ENCODE data around the gene BMP5. TPM values are rescaled to one million over a fixed set of nuclear protein-coding genes. Genes with fewer than 3 reads are reported as not detected.

The BMP5 gene
- total RNA-seq, 1 donor from 2014 or later, result 12.4 TPM

DNA sequence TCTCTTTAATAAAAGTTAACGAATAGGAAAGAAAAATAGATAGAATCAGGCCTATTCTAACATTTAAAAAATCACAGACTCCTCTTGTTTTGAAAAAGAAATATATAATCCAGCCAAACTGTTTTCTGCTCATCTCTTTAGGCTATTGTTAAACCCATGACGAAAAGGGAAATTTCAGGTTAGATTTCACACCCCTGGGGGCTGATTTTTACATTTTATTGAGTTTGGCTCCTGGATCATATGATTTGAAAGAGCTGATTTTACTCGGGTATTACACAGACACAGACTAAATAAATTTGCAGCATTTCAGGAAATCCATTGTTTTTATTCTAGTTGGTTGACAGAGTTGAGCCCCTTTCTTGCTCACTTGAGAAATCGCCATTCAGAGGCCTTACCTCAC is 160.6 kb downstream of the BMP5 start:
- Mint-ChIP-seq H3K27me3 (no peaks in the 10 kb centered on the region), H3K36me3 (peaks cover 3% of the 10 kb centered on the region), H3K4me3 (no peak overlapping the region), H3K9me3 (peaks cover 4% of the 10 kb centered on the region), H3K27ac (no peak overlapping the region), H3K4me1 (ENCODE audit: unreplicated experiment) (peaks cover 16% of the 10 kb centered on the region)
- TF ChIP-seq CTCF (conservative IDR thresholded peaks at IDR 0.05), result no peak
- no peak for DNase-seq (ENCODE audit: extremely low spot score, unreplicated experiment)

GRCh38 chr6:55713436-55713835 is 162.0 kb downstream of the BMP5 start:
- H3K27me3 Mint-ChIP-seq, result peaks cover 2% of the 10 kb centered on the region
- H3K4me1 Mint-ChIP-seq (ENCODE audit: unreplicated experiment), result peaks cover 16% of the 10 kb centered on the region
- H3K27ac Mint-ChIP-seq, result no peak overlapping the region
- no peak for TF ChIP-seq CTCF (conservative IDR thresholded peaks at IDR 0.05)
- H3K4me3 Mint-ChIP-seq, result no peak overlapping the region
- peaks cover 4% of the 10 kb centered on the region for H3K9me3 Mint-ChIP-seq
- DNase-seq (ENCODE audit: extremely low spot score, unreplicated experiment), result no peak
- H3K36me3 Mint-ChIP-seq, result peaks cover 3% of the 10 kb centered on the region

DNA sequence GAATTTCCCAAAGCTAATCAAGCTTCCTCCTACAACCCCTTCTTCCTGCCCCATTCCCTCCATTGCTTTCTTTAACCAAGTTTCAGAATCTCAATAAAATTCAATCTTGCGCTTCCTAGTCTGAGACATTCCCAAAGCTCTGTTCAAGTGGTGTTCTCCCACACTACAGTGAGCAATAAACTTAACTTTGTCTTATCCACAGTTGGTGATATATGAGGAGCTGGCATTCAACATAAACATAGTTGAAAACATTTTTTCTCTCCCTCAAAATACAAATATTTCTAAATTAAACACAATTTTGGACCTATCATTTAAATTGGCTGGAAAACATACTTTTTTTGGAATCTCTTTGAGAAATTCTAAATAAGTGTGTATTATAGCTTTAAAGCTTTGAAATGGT is 166.7 kb downstream of the BMP5 start:
- no peak for DNase-seq (ENCODE audit: extremely low spot score, unreplicated experiment)
- H3K9me3 Mint-ChIP-seq, result no peaks in the 10 kb centered on the region
- TF ChIP-seq CTCF (conservative IDR thresholded peaks at IDR 0.05), result no peak

DNA sequence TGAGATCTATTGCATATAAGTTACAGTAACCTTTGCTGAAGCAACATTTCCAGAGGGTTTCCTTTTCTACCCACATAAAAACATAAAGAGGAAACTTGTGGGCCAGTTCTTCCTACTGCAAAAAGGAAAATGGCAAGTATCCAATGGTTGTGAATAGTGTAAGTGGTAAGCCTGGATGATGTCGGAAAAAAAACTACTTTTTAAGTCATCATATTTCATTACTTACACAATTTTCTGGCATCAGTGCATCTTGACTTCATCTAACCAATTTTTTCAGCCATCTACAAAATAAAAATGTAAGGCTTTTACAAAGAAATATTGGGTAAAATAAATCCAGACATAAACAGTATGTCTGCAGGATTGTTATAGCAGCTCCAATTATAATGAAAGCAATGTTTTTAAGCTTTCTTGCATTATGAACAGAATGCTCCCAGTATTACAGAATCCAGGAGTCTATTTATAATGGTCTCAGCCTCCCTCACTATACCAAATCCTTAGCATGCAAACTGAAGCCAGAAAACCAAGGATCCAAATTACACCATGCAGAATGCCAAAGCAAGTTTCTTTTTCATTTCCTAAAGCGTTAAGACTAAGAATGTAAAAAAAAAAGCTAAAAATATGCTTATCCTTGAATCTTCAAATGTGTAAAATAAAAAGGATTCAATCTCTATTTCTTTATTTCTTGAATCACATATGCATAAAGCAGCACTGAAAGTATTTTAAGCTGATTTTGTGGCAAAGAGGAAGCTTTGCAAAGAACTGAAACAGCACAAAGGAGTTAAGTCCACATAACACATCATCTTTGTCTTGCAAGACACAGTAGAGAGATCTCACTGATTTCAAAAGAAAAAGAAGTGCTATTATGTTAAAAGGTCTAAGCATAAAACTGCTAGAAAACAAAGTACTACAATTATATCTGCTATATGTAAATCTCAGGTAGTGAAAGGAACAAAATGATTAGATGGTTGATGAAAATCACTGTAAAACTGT is 169.6 kb downstream of the BMP5 start:
- Mint-ChIP-seq H3K27me3 (peaks cover 2% of the 10 kb centered on the region), H3K4me3 (no peak overlapping the region), H3K9me3 (no peaks in the 10 kb centered on the region), H3K4me1 (ENCODE audit: unreplicated experiment) (no peaks in the 10 kb centered on the region), H3K36me3 (no peaks in the 10 kb centered on the region), H3K27ac (no peak overlapping the region)
- DNase-seq (ENCODE audit: extremely low spot score, unreplicated experiment), result no peak
- no peak for TF ChIP-seq CTCF (conservative IDR thresholded peaks at IDR 0.05)

More for the DNA sequence above, 166.7 kb downstream of the BMP5 start:
- peaks cover 16% of the 10 kb centered on the region for H3K4me1 Mint-ChIP-seq (ENCODE audit: unreplicated experiment)
- no peak overlapping the region for H3K4me3 Mint-ChIP-seq
- H3K36me3 Mint-ChIP-seq, result no peaks in the 10 kb centered on the region
- H3K27ac Mint-ChIP-seq, result no peak overlapping the region
- H3K27me3 Mint-ChIP-seq, result peaks cover 2% of the 10 kb centered on the region

DNA sequence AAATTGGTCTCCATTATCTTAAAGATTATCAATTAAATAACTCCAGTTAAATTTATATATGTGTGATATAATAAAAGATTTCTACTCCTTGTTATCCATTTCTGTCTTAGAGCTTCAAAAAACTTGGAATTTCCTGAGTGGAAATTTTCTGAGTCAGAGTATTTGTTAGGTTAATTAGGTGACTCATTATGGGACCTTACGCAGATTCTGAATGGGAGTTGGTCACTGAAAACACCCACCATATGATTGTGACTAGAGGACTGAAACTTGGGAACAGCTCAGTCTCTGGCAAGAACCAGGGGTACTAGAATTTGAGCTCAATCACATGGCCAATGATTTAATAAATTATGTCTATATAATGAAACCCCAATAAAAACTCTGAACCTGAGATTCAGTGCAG is 171.0 kb downstream of the BMP5 start:
- no peak overlapping the region for H3K4me3 Mint-ChIP-seq
- DNase-seq (ENCODE audit: extremely low spot score, unreplicated experiment), result no peak
- no peaks in the 10 kb centered on the region for H3K36me3 Mint-ChIP-seq
- no peaks in the 10 kb centered on the region for H3K4me1 Mint-ChIP-seq (ENCODE audit: unreplicated experiment)
- H3K27ac Mint-ChIP-seq, result no peak overlapping the region
- TF ChIP-seq CTCF (conservative IDR thresholded peaks at IDR 0.05), result no peak
- H3K9me3 Mint-ChIP-seq, result no peaks in the 10 kb centered on the region
- peaks cover 1% of the 10 kb centered on the region for H3K27me3 Mint-ChIP-seq

Data from type B pancreatic cell (in vitro differentiated cells).